ENCODE results near the gene TLE7. TPM values are rescaled to one million over a fixed set of nuclear protein-coding genes. Genes with fewer than 3 reads are reported as not detected.

The TLE7 gene
- total and polyA plus RNA-seq, 11 donors, result not detected

DNA sequence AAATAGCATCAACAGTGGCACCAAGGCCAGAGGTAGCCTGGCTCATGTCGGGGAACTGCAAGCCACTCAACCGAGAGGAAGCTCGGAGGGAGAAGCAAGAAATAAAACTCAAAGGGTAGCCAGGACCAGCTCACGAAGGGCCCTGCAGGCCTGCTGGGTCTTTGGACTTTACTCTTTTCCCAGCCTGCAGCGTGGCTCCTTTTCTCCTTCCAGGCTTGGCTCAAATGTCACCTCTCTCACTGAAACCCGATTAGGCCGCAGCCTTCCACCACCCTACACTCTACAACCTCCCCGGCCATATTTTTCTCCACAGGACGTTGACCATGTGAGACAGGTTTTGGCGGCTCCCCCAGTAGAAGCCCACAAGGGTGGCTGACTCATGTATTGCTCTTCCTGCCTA lies 45.3 kb downstream of the TLE7 start:
- Histone ChIP-seq H3K9me3 (no peaks in the 10 kb centered on the region), H3K4me3 (no peak overlapping the region), H3K27me3 (peaks cover 0 to 31% (median 0%) of the 10 kb centered on the region in 9 donors), H3K27ac (no peak overlapping the region), H3K4me1 (no peaks in the 10 kb centered on the region), H3K36me3 (no peaks in the 10 kb centered on the region)
- no peak for ATAC-seq
- WGBS, 4 donors, result 61 to 72% (median 69%) methylated on average over 10 of the region's 10 CpGs
- DNase-seq, result no peak
- TF ChIP-seq POLR2A (IDR thresholded peaks at IDR 0.05), result no peak
- TF ChIP-seq, protein P1, sequence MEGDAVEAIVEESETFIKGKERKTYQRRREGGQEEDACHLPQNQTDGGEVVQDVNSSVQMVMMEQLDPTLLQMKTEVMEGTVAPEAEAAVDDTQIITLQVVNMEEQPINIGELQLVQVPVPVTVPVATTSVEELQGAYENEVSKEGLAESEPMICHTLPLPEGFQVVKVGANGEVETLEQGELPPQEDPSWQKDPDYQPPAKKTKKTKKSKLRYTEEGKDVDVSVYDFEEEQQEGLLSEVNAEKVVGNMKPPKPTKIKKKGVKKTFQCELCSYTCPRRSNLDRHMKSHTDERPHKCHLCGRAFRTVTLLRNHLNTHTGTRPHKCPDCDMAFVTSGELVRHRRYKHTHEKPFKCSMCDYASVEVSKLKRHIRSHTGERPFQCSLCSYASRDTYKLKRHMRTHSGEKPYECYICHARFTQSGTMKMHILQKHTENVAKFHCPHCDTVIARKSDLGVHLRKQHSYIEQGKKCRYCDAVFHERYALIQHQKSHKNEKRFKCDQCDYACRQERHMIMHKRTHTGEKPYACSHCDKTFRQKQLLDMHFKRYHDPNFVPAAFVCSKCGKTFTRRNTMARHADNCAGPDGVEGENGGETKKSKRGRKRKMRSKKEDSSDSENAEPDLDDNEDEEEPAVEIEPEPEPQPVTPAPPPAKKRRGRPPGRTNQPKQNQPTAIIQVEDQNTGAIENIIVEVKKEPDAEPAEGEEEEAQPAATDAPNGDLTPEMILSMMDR (IDR thresholded peaks at IDR 0.05), result no peak
- intact Hi-C loops (cut with DNase I), result no loop called here

DNA sequence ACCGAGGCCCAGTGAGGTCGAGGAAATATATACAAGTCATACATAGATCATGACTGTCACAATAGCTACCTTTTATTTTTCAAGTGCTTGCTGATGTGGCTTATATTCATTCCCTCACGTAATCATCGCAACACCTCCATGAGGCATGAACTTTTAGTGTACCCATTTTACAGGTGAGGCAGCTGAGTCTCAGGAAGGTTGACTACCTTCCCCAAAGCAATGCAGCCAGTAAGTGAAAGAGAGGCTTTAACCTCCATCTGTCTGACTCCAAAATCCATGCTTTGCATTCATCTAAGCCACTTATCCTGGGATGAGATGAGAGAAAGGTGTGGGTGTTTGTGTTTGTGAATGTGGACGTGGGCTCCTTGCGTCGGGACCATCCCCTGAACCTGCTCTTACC lies 52.5 kb downstream of the TLE7 start:
- Histone ChIP-seq H3K4me3 (no peak overlapping the region), H3K27ac (no peak overlapping the region), H3K36me3 (no peaks in the 10 kb centered on the region), H3K9me3 (no peaks in the 10 kb centered on the region), H3K4me1 (no peaks in the 10 kb centered on the region), H3K27me3 (peaks cover 0 to 48% (median 26%) of the 10 kb centered on the region in 9 donors)
- DNase-seq, result no peak
- intact Hi-C loops (cut with DNase I), result no loop called here
- no peak for ATAC-seq
- TF ChIP-seq, protein P1 (IDR thresholded peaks at IDR 0.05), result no peak
- TF ChIP-seq POLR2A (IDR thresholded peaks at IDR 0.05), result no peak
- 77 to 85% (median 78%) methylated on average over 7 of the region's 7 CpGs for WGBS, 4 donors

- Histone ChIP-seq H3K27ac (no peak overlapping the region), H3K9me3 (no peaks in the 10 kb centered on the region), H3K27me3 (peaks cover 0 to 48% (median 26%) of the 10 kb centered on the region in 9 donors), H3K4me1 (no peaks in the 10 kb centered on the region), H3K4me3 (no peak overlapping the region), H3K36me3 (no peaks in the 10 kb centered on the region)
- DNase-seq, result no peak
- TF ChIP-seq POLR2A (IDR thresholded peaks at IDR 0.05), result no peak
- TF ChIP-seq, protein P1 (IDR thresholded peaks at IDR 0.05), result no peak
- no peak for ATAC-seq
- WGBS, 4 donors, result 8 to 14% (median 11%) methylated on average over 8 to 9 of the region's 9 CpGs
- intact Hi-C loops (cut with DNase I), result no loop called here
Observed at GRCh38 chr16:71387045-71387871, 54.6 kb downstream of the TLE7 start.

- Histone ChIP-seq H3K27me3 (peaks cover 0 to 50% (median 26%) of the 10 kb centered on the region in 9 donors), H3K27ac (no peak overlapping the region), H3K4me3 (no peak overlapping the region), H3K36me3 (no peaks in the 10 kb centered on the region), H3K9me3 (no peaks in the 10 kb centered on the region), H3K4me1 (no peaks in the 10 kb centered on the region)
- no peak for ATAC-seq
- 48 to 54% (median 51%) methylated on average over 10 of the region's 10 CpGs for WGBS, 4 donors
- TF ChIP-seq POLR2A (IDR thresholded peaks at IDR 0.05), result no peak
- TF ChIP-seq, protein P1 (IDR thresholded peaks at IDR 0.05), result no peak
- intact Hi-C loops (cut with DNase I), result no loop called here
- DNase-seq, result no peak
Observed at GRCh38 chr16:71384073-71384724, 57.7 kb downstream of the TLE7 start.

Measured in heart left ventricle (tissue), 16 donors.